ENCODE measurements around the gene VCP. TPM values are rescaled to one million over a fixed set of nuclear protein-coding genes. Genes with fewer than 3 reads are reported as not detected.

The VCP gene
- total RNA-seq, 4 donors from 2014 or later: 57.6 to 252 (median 174) TPM

DNA sequence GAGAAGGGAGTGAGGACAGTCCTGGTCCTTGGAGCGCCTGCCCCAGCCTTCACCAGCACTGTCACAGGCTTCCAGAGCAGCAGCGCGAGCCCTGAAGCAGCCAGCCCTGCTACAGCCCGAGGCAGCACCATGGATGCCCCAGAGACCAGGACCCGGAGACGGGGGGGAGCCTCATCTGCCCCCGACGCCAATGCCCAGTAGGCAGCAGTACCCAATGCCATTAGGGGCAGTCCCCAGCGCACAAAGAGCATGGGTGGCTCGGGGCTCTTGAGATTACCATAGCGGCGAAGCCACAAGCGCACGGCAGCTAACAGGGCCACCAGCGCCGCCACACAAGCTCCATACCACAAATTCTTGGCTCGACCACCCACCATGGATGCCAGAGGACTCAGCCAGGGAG, 19.1 kb upstream of the VCP start:
- H3K27ac ChIP-seq: no peak overlapping the region
- no peak for TF ChIP-seq POLR2A (IDR thresholded peaks at IDR 0.05)
- TF ChIP-seq, protein P1, sequence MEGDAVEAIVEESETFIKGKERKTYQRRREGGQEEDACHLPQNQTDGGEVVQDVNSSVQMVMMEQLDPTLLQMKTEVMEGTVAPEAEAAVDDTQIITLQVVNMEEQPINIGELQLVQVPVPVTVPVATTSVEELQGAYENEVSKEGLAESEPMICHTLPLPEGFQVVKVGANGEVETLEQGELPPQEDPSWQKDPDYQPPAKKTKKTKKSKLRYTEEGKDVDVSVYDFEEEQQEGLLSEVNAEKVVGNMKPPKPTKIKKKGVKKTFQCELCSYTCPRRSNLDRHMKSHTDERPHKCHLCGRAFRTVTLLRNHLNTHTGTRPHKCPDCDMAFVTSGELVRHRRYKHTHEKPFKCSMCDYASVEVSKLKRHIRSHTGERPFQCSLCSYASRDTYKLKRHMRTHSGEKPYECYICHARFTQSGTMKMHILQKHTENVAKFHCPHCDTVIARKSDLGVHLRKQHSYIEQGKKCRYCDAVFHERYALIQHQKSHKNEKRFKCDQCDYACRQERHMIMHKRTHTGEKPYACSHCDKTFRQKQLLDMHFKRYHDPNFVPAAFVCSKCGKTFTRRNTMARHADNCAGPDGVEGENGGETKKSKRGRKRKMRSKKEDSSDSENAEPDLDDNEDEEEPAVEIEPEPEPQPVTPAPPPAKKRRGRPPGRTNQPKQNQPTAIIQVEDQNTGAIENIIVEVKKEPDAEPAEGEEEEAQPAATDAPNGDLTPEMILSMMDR (IDR thresholded peaks at IDR 0.05): no peak
- peaks cover 0 to 4% of the 10 kb centered on the region in 2 donors for H3K4me1 ChIP-seq
- intact Hi-C loops (cut with DNase I; ENCODE audit: low total_unique reads): no loop called here
- no peaks in the 10 kb centered on the region for H3K36me3 ChIP-seq
- DNase-seq: no peak
- H3K27me3 ChIP-seq: no peaks in the 10 kb centered on the region
- H3K9me3 ChIP-seq: no peaks in the 10 kb centered on the region
- no peak overlapping the region for H3K4me3 ChIP-seq

- no peaks in the 10 kb centered on the region for H3K36me3 ChIP-seq
- no peak for DNase-seq
- H3K9me3 ChIP-seq: no peaks in the 10 kb centered on the region
- no peak for TF ChIP-seq POLR2A (IDR thresholded peaks at IDR 0.05)
- TF ChIP-seq, protein P1 (IDR thresholded peaks at IDR 0.05): no peak
- no peaks in the 10 kb centered on the region for H3K4me1 ChIP-seq
- no peak overlapping the region for H3K4me3 ChIP-seq
- no peak overlapping the region for H3K27ac ChIP-seq
- intact Hi-C loops (cut with DNase I; ENCODE audit: low total_unique reads): no loop called here
- no peaks in the 10 kb centered on the region for H3K27me3 ChIP-seq
These were observed 17.0 kb upstream of the VCP start for GRCh38 chr9:35089434-35089833.

DNA sequence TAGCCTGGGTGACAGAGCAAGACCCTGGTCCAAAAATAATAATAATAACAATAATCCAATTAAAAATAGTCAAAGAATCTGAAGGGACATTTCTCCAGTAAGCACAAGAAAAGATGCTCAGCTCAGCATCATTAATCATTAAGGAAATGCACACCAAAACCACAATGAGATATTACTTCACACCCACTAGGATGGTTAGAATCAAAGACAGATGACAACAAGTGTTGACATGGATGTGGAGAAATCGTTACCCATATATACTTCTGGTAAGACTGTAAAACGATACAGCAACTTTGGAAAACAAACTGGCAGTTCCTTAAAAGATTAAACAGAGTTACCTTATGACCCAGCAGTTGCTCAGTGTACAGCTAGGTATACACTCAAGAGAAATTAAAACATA, 12.7 kb upstream of the VCP start:
- no peaks in the 10 kb centered on the region for H3K4me1 ChIP-seq
- H3K4me3 ChIP-seq: no peak overlapping the region
- H3K36me3 ChIP-seq: no peaks in the 10 kb centered on the region
- TF ChIP-seq POLR2A (IDR thresholded peaks at IDR 0.05): no peak
- TF ChIP-seq, protein P1 (IDR thresholded peaks at IDR 0.05): no peak
- H3K27ac ChIP-seq: no peak overlapping the region
- no peak for DNase-seq
- no peaks in the 10 kb centered on the region for H3K27me3 ChIP-seq
- intact Hi-C loops (cut with DNase I; ENCODE audit: low total_unique reads): no loop called here
- no peaks in the 10 kb centered on the region for H3K9me3 ChIP-seq

DNA sequence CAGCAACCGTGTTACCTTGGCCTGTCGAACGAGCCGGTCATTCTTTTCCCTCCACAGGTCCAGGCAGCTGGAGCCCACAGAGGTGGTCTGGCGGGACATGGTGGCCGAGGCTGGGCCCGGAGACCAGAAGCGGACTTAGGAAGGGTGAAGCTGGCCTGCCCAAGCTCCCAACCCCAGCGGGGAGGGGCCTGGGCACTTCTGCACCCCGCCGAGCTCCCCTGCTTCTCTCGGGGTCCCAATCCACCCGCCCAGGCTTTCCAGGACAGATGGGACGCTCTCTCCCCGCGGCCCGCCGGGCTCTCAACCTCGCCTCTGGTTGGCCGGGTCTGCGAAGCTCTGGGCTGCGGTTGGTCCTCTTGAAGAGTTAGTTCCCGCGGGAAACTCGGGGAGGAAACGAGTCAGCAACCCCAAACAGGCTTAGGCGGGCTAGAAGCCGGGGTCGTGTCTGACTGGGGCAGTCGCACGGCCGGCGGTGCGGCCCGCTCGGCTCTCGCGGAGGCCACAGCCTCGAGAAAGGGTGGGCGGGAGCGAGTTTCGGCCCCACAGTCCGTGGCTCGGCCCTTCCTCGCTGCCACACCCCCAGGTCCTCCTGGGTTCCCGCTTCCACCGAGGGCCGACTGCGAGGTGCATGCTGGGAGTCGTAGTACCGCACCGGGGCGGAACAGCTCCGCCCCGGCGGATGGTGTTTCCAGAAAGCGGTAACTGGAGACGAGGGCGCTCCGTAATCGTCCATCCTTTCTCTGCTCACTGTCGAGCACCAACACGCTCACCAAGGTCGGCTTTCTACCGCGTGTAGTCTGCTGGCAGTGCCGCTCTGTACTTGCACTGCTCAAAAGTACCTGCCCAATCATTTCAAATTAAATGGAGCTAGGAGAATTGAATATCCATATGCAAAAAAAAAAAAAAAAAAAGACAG, 7.3 kb upstream of the VCP start, which contains the start of gene FANCG:
Gene FANCG, minus strand, starts transcription at position 517 of the 916 bp plus-strand sequence. Its CDS starts 418 bp downstream, at position 99.
- intact Hi-C loops (cut with DNase I; ENCODE audit: low total_unique reads): loop anchor here (10.0 kb wide), 1 partner anchor 95 kb away; the partner anchor contains the start of gene DNAJB5
- TF ChIP-seq, protein P1 (IDR thresholded peaks at IDR 0.05): peak in 2 of 4 experiments; percentile 26
- TF ChIP-seq POLR2A (IDR thresholded peaks at IDR 0.05): peak; percentile 34 to 39

DNA sequence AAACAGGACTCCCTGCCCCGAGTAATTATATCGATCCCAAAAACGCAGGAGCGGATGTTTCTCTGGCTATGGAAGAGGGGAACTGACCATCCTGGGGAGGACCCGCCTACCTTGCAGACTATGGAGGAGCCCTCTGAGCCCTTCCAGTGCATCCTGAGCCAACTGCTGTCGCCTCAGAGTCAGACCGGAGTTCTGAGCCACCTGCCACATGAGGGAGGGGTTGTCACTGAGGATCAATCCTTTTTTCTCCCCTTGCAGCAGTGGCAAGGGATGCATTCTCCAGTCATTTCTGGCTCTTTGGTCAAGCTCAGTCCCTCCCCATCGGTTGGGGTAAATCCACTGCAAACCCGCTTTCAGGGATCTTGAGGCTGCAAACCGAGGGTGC, 6.6 kb upstream of the VCP start:
- Histone ChIP-seq H3K27ac (peak overlapping the region; percentile 75 to 76), H3K4me1 (peaks cover 0 to 6% of the 10 kb centered on the region in 2 donors), H3K27me3 (no peaks in the 10 kb centered on the region), H3K36me3 (no peaks in the 10 kb centered on the region), H3K9me3 (no peaks in the 10 kb centered on the region), H3K4me3 (peak overlapping the region; percentile 61 to 67)
- no peak for DNase-seq
- intact Hi-C loops (cut with DNase I; ENCODE audit: low total_unique reads): loop anchor here (10.0 kb wide), 1 partner anchor 94 kb away; the partner anchor contains the start of gene DNAJB5
- TF ChIP-seq, protein P1 (IDR thresholded peaks at IDR 0.05): no peak
- TF ChIP-seq POLR2A (IDR thresholded peaks at IDR 0.05): no peak

More for the DNA sequence above, 7.3 kb upstream of the VCP start, which contains the start of gene FANCG:
- H3K27ac ChIP-seq: peak within 1 kb of the TSS; percentile 75 to 76
- no peaks in the 10 kb centered on the region for H3K9me3 ChIP-seq
- H3K4me3 ChIP-seq: peak within 1 kb of the TSS; percentile 61 to 67
- peak; percentile 85 to 89 for DNase-seq
- H3K4me1 ChIP-seq: peaks cover 0 to 6% of the 10 kb centered on the region in 2 donors
- H3K36me3 ChIP-seq: no peaks in the 10 kb centered on the region
- H3K27me3 ChIP-seq: no peaks in the 10 kb centered on the region
